ENCODE measurements around the gene FGF18.

The FGF18 gene

DNA sequence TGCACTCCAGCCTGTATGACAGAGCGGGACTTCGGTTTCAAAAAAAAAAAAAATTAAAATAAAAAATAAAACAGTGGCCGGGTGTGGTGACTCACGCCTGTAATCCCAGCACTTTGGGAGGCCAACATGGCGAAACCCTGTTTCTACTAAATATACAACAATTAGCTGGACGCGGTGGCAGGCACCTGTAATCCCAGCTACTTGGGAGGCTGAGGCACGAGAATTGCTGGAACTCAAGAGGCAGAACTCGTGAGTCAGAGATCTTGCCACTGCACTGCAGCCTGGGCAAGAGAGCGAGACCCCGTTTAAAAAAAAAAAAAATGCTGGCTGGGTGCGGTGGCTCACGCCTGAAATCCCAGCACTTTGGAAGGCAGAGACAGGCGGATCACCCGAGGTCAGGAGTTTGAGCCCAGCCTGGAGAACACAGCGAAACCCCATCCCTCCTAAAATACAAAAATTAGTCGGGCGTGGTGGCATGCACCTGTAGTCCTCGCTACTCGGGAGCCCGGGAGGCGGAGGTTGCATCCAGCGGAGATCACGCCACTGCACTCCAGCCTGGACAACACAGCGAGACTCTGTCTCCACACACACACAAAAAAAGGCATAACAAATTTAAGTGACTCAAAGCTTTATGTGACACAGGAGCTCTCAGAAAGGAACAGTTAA is 33.3 kb upstream of the FGF18 start:
- TF ChIP-seq, protein P1, sequence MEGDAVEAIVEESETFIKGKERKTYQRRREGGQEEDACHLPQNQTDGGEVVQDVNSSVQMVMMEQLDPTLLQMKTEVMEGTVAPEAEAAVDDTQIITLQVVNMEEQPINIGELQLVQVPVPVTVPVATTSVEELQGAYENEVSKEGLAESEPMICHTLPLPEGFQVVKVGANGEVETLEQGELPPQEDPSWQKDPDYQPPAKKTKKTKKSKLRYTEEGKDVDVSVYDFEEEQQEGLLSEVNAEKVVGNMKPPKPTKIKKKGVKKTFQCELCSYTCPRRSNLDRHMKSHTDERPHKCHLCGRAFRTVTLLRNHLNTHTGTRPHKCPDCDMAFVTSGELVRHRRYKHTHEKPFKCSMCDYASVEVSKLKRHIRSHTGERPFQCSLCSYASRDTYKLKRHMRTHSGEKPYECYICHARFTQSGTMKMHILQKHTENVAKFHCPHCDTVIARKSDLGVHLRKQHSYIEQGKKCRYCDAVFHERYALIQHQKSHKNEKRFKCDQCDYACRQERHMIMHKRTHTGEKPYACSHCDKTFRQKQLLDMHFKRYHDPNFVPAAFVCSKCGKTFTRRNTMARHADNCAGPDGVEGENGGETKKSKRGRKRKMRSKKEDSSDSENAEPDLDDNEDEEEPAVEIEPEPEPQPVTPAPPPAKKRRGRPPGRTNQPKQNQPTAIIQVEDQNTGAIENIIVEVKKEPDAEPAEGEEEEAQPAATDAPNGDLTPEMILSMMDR (IDR thresholded peaks at IDR 0.05; ENCODE audit: insufficient read depth, low read length, missing control alignments) = no peak
- DNase-seq (ENCODE audit: low read depth, low spot score) = no peak
- ChIA-PET CTCF (interaction anchor here (0.7 to 0.9 kb wide), 2 partner anchors 243 to 534 kb away, joined by 3 read pairs; no protein-coding TSS in a partner anchor), POLR2A (interaction anchor here (1.2 kb wide), 1 partner anchor 19 kb away, joined by 3 read pairs; no protein-coding TSS in a partner anchor)
- H3K4me3 ChIP-seq (ENCODE audit: low read depth, low read length) = no peak overlapping the region

DNA sequence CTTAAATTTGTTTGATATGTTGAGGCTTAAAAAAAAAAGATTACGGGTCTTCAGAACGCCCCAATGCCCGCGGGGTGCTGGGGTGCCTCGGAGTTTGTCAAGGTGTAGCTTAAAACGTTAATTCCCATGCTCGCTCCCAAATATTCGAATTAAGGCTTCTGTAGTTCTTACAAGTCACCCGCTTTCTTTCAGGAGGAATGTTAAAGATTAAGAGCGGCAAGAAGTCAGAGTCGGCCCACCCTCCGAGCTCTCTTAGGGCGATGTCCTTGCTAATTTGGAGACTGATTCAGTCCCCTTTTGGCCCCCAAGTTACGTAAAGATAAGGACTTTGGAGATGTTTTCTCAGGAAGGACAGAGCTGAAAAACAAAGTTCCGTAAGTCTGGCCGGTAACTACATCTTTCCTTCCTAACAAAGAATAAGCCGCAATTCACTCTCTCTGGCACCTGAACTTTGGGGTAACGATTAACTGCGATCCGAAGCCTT is 32.5 kb upstream of the FGF18 start:
- ChIA-PET POLR2A (interaction anchor here (0.6 to 2.2 kb wide), 8 partner anchors 12 to 895 kb away, joined by 3 to 6 read pairs (median 3); no protein-coding TSS in a partner anchor), CTCF (interaction anchor here (0.7 to 0.9 kb wide), 2 partner anchors 180 to 243 kb away, joined by 3 read pairs; no protein-coding TSS in a partner anchor)
- peak overlapping the region; percentile 96 for H3K4me3 ChIP-seq (ENCODE audit: low read depth, low read length)
- no peak for DNase-seq (ENCODE audit: low read depth, low spot score)
- TF ChIP-seq, protein P1 (IDR thresholded peaks at IDR 0.05; ENCODE audit: insufficient read depth, low read length, missing control alignments) = no peak

DNA sequence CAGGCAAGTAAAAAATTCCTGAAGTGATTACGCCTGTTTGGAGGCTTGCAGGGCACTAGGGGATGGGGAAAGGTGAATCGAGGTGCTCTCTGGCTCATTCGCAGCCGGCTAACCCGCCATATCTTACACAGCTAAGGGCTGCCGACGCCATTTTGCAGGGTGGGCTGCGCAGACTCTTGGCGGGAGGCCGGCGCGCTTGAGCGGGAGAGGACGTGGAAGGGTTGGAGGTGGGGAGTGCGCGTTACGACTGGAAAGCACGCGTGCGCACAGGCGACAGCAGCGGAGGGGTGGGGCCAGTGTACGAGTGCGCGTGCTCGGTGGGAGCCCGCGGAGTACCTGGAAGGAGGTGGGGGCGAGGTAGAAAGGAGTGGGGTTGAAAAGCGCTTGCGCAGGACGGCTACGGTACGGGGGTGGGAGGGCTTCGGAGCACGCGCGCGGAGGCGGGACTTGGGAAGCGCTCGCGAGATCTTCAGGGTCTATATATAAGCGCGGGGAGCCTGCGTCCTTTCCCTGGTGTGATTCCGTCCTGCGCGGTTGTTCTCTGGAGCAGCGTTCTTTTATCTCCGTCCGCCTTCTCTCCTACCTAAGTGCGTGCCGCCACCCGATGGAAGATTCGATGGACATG is 32.0 kb upstream of the FGF18 start, which contains the start of gene NPM1:
NPM1 (plus strand) TSS at position 505 of the 625 bp plus-strand sequence; CDS start at position 605, 100 bp downstream.
- TF ChIP-seq, protein P1 (IDR thresholded peaks at IDR 0.05; ENCODE audit: insufficient read depth, low read length, missing control alignments) = no peak
- DNase-seq (ENCODE audit: low read depth, low spot score) = peak; percentile 91
- POLR2A ChIA-PET = interaction anchor here (0.6 to 2.2 kb wide), 13 partner anchors 12 to 896 kb away, joined by 3 to 6 read pairs (median 3); partner anchors contain the start of gene FBXW11
- CTCF ChIA-PET = interaction anchor here (0.7 to 0.9 kb wide), 2 partner anchors 180 to 242 kb away, joined by 3 read pairs; no protein-coding TSS in a partner anchor
- H3K4me3 ChIP-seq (ENCODE audit: low read depth, low read length) = peak within 1 kb of the TSS; percentile 96

DNA sequence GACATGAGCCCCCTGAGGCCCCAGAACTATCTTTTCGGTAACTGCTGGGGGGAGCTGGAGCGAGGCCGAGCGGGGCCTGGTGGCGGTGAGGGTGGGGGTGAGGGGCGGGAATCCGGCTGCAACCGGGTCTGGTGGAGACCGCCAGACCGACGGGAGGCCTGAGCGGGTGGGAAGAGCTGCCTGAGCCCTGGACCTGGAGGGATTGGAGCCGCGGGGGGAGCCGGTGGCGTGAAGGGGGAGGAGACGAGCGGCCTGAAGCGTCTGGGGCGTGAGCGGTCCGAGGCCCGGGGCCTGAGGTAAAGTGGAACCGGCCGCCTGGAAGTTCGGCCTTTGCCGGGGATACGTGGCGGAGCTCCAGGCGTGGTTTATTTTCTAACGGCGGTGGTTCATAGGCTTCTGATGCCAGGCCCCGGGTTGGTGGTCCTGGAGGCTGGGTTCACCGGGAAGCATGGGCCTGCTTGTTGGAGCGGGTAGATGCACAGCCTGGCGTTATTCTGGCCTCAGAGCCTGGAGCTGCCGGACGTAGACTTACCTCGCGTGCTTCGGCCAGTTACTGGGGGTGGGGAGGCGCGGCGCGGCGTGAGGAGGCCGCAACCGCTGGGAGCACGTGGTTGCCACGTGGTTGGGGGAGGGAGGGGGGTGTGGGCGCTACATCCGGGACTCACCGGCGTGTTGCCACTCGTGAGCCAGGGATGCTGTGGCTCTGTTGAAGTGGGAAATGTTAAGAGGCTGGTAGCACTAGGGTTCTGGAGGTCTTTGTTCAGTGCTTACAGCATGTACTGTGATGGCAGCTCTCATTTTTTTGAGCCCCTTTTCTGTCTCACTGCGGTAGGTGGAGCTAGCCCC is 31.3 kb upstream of the FGF18 start:
- DNase-seq (ENCODE audit: low read depth, low spot score) = no peak
- H3K4me3 ChIP-seq (ENCODE audit: low read depth, low read length) = peak overlapping the region; percentile 96
- CTCF ChIA-PET = no interaction called here
- TF ChIP-seq, protein P1 (IDR thresholded peaks at IDR 0.05; ENCODE audit: insufficient read depth, low read length, missing control alignments) = no peak
- POLR2A ChIA-PET = interaction anchor here (0.5 to 2.2 kb wide), 8 partner anchors 21 to 873 kb away, joined by 3 to 6 read pairs (median 4); partner anchors contain the start of gene FBXW11

DNA sequence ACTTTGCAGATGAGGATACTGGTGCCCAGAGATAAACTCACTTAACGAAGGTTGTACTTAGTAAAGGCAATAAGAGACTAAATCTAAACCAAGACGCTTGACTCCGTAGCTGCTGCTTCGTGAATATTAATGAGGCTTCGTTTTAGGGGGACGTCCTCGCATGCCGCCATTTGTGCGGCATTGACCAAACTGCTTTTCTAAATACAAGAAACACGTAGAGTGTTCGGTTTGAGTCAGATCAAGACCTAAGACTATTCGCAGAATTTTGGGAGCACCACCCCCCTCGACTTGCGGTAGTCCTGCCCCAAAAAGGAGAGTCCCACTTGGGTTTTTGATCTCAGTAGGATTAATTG is 30.7 kb upstream of the FGF18 start:
- CTCF ChIA-PET = interaction anchor here (1.1 kb wide), 1 partner anchor 16 kb away, joined by 3 read pairs; no protein-coding TSS in a partner anchor
- peak overlapping the region; percentile 96 for H3K4me3 ChIP-seq (ENCODE audit: low read depth, low read length)
- POLR2A ChIA-PET = interaction anchor here (0.5 to 2.2 kb wide), 6 partner anchors 21 to 873 kb away, joined by 3 to 6 read pairs (median 6); partner anchors contain the start of gene FBXW11
- TF ChIP-seq, protein P1 (IDR thresholded peaks at IDR 0.05; ENCODE audit: insufficient read depth, low read length, missing control alignments) = no peak
- DNase-seq (ENCODE audit: low read depth, low spot score) = no peak
